ENCODE data around the gene XKR8. TPM values are rescaled to one million over a fixed set of nuclear protein-coding genes. Genes with fewer than 3 reads are reported as not detected.
"Not testable (repeated sequence)": the region's sequence is repeated elsewhere in the genome, so short reads cannot be mapped to it uniquely, and the experiment has no call there.

Gene XKR8
- total RNA-seq, 2 experiments from 2014 or later: 3.4 to 3.6 TPM

- no peak for ATAC-seq
- H3K27ac Mint-ChIP-seq: no peak overlapping the region
Measured at GRCh38 chr1:27981145-27981544, 21.4 kb downstream of the XKR8 start.

GRCh38 chr1:27990920-27991537, 31.3 kb downstream of the XKR8 start:
- H3K4me3 Mint-ChIP-seq: no peak overlapping the region
- POLR2A ChIA-PET: no interaction called here
- H3K36me3 Mint-ChIP-seq (ENCODE audit: low read depth): peaks cover 47% of the 10 kb centered on the region
- ATAC-seq (no peak), DNase-seq (no peak)
- no peak overlapping the region for H3K27ac Mint-ChIP-seq
- TF ChIP-seq CTCF (IDR thresholded peaks at IDR 0.05): no peak
- H3K27me3 Mint-ChIP-seq: no peaks in the 10 kb centered on the region
- H3K4me1 Mint-ChIP-seq (ENCODE audit: low read depth): peaks cover 25% of the 10 kb centered on the region
- CTCF ChIA-PET: interaction anchor here (1.2 to 1.4 kb wide), 2 partner anchors 50 to 133 kb away, joined by 3 to 4 read pairs; no protein-coding TSS in a partner anchor
- intact Hi-C loops (cut with micrococcal nuclease): no loop called here
- no peaks in the 10 kb centered on the region for H3K9me3 Mint-ChIP-seq

More at GRCh38 chr1:27981145-27981544, 21.4 kb downstream of the XKR8 start:
- H3K4me1 Mint-ChIP-seq (ENCODE audit: low read depth): no peaks in the 10 kb centered on the region
- no peak for TF ChIP-seq CTCF (IDR thresholded peaks at IDR 0.05)
- H3K36me3 Mint-ChIP-seq (ENCODE audit: low read depth): peaks cover 8% of the 10 kb centered on the region
- H3K27me3 Mint-ChIP-seq: no peaks in the 10 kb centered on the region
- H3K4me3 Mint-ChIP-seq: no peak overlapping the region
- H3K9me3 Mint-ChIP-seq: no peaks in the 10 kb centered on the region
- intact Hi-C loops (cut with micrococcal nuclease): no loop called here
- ChIA-PET POLR2A (interaction anchor here (0.9 kb wide), 1 partner anchor 14 kb away, joined by 4 read pairs; no protein-coding TSS in a partner anchor), CTCF (interaction anchor here (0.6 to 5.1 kb wide), 3 partner anchors 21 to 124 kb away, joined by 3 to 32 read pairs (median 23); no protein-coding TSS in a partner anchor)
- DNase-seq: no peak

- no peak for TF ChIP-seq CTCF (IDR thresholded peaks at IDR 0.05)
- Mint-ChIP-seq H3K27me3 (no peaks in the 10 kb centered on the region), H3K9me3 (no peaks in the 10 kb centered on the region), H3K36me3 (ENCODE audit: low read depth) (peaks cover 51% of the 10 kb centered on the region), H3K4me3 (no peak overlapping the region), H3K4me1 (ENCODE audit: low read depth) (peaks cover 25% of the 10 kb centered on the region), H3K27ac (peak overlapping the region; percentile 82)
- peak; percentile 89 for ATAC-seq
- ChIA-PET POLR2A (interaction anchor here (0.9 kb wide), 1 partner anchor 10 kb away, joined by 4 read pairs; no protein-coding TSS in a partner anchor), CTCF (interaction anchor here (1.0 to 2.1 kb wide), 6 partner anchors 52 to 219 kb away, joined by 3 to 6 read pairs (median 4); partner anchors contain the start of gene STX12)
- peak; percentile 60 for DNase-seq
- intact Hi-C loops (cut with micrococcal nuclease): no loop called here
Measured at GRCh38 chr1:27992276-27992675, 32.5 kb downstream of the XKR8 start.

GRCh38 chr1:27993241-27993640, 33.5 kb downstream of the XKR8 start:
- intact Hi-C loops (cut with micrococcal nuclease): no loop called here
- CTCF ChIA-PET: interaction anchor here (1.0 to 2.1 kb wide), 7 partner anchors 14 to 216 kb away, joined by 3 to 6 read pairs (median 4); partner anchors contain the start of gene EYA3
- POLR2A ChIA-PET: interaction anchor here (0.9 kb wide), 1 partner anchor 9 kb away, joined by 4 read pairs; no protein-coding TSS in a partner anchor
- DNase-seq (peak; percentile 22), ATAC-seq (no peak)
- H3K4me3 Mint-ChIP-seq: no peak overlapping the region
- no peaks in the 10 kb centered on the region for H3K27me3 Mint-ChIP-seq
- no peak for TF ChIP-seq CTCF (IDR thresholded peaks at IDR 0.05)
- H3K36me3 Mint-ChIP-seq (ENCODE audit: low read depth): peaks cover 51% of the 10 kb centered on the region
- no peaks in the 10 kb centered on the region for H3K9me3 Mint-ChIP-seq
- peak overlapping the region; percentile 82 for H3K27ac Mint-ChIP-seq
- H3K4me1 Mint-ChIP-seq (ENCODE audit: low read depth): peaks cover 25% of the 10 kb centered on the region

- Mint-ChIP-seq H3K27ac (no peak overlapping the region), H3K4me3 (no peak overlapping the region), H3K27me3 (no peaks in the 10 kb centered on the region), H3K4me1 (ENCODE audit: low read depth) (peaks cover 25% of the 10 kb centered on the region), H3K9me3 (no peaks in the 10 kb centered on the region), H3K36me3 (ENCODE audit: low read depth) (peaks cover 44% of the 10 kb centered on the region)
- POLR2A ChIA-PET: no interaction called here
- CTCF ChIA-PET: interaction anchor here (0.6 to 2.1 kb wide), 6 partner anchors 12 to 215 kb away, joined by 3 to 6 read pairs (median 4); partner anchors contain the start of gene EYA3
- DNase-seq (no peak), ATAC-seq (no peak)
- intact Hi-C loops (cut with micrococcal nuclease): no loop called here
- no peak for TF ChIP-seq CTCF (IDR thresholded peaks at IDR 0.05)
Measured at GRCh38 chr1:27994060-27994459, 34.3 kb downstream of the XKR8 start.

- DNase-seq; intact Hi-C loops (cut with micrococcal nuclease); H3K9me3 Mint-ChIP-seq; ATAC-seq; H3K27ac Mint-ChIP-seq; H3K4me3 Mint-ChIP-seq; H3K27me3 Mint-ChIP-seq: not testable (repeated sequence)
- ChIA-PET CTCF (interaction anchor here (0.6 to 2.5 kb wide), 6 partner anchors 11 to 215 kb away, joined by 3 to 6 read pairs (median 4); partner anchors contain the start of gene EYA3), POLR2A (interaction anchor here (1.5 kb wide), 1 partner anchor 13 kb away, joined by 4 read pairs; no protein-coding TSS in a partner anchor)
- Mint-ChIP-seq H3K36me3 (ENCODE audit: low read depth) (peaks cover 42% of the 10 kb centered on the region), H3K4me1 (ENCODE audit: low read depth) (peaks cover 25% of the 10 kb centered on the region)
Measured at GRCh38 chr1:27994526-27994925, 34.8 kb downstream of the XKR8 start.

All from activated CD8-positive, alpha-beta T cell treated with anti-CD3 and anti-CD28 coated beads for 36 hours (primary cell).